HG02943 (cell line): Measurements from ENCODE around the gene FAM114A2.
"Not testable (repeated sequence)": the region's sequence is repeated elsewhere in the genome, so short reads cannot be mapped to it uniquely, and the experiment has no call there.

Source experiments
- ATAC-seq: cut with Tn5 transposase; IDR thresholded peaks from one replicate; pipeline ENCODE4 v1.9.1; 2021; ENCODE audit warnings: mild to moderate bottlenecking, low read depth, moderate library complexity; ENCODE audit not compliant: unreplicated experiment

The FAM114A2 gene

GRCh38 chr5:154038707-154039457, at the start of gene FAM114A2, which contains the start of gene MFAP3:
Gene FAM114A2 (minus strand): TSS chr5:154038910. CDS start chr5:154034953, 3,957 bp downstream.
Gene MFAP3 (plus strand): TSS chr5:154038967. CDS start chr5:154049723, 10,756 bp downstream.
- ATAC-seq: peak; percentile 99

- ATAC-seq: no peak
Measured at GRCh38 chr5:154087260-154087659, 48.5 kb upstream of the FAM114A2 start.

GRCh38 chr5:154086641-154087040, 47.9 kb upstream of the FAM114A2 start:
- ATAC-seq: no peak

GRCh38 chr5:154086146-154086545, 47.4 kb upstream of the FAM114A2 start:
- no peak for ATAC-seq

GRCh38 chr5:154084062-154084639, 45.4 kb upstream of the FAM114A2 start:
- no peak for ATAC-seq

GRCh38 chr5:154081246-154081645, 42.5 kb upstream of the FAM114A2 start:
- no peak for ATAC-seq

- ATAC-seq: no peak
Measured at GRCh38 chr5:154078272-154078671, 39.6 kb upstream of the FAM114A2 start.

GRCh38 chr5:154077696-154078095, 39.0 kb upstream of the FAM114A2 start:
- ATAC-seq: no peak

- no peak for ATAC-seq
Measured at GRCh38 chr5:154076240-154076922, 37.7 kb upstream of the FAM114A2 start.

GRCh38 chr5:154072414-154073171, 33.9 kb upstream of the FAM114A2 start:
- ATAC-seq: peak; percentile 93

- ATAC-seq: no peak
Measured at GRCh38 chr5:154071799-154072413, 33.2 kb upstream of the FAM114A2 start.

GRCh38 chr5:154069854-154070253, 31.1 kb upstream of the FAM114A2 start:
- not testable (repeated sequence) for ATAC-seq

- no peak for ATAC-seq
Measured at GRCh38 chr5:154065971-154066370, 27.3 kb upstream of the FAM114A2 start.

- no peak for ATAC-seq
Measured at GRCh38 chr5:154063372-154063771, 24.7 kb upstream of the FAM114A2 start.

GRCh38 chr5:154060606-154061005, 21.9 kb upstream of the FAM114A2 start:
- ATAC-seq: no peak

- no peak for ATAC-seq
Measured at GRCh38 chr5:154059583-154059982, 20.9 kb upstream of the FAM114A2 start.

- ATAC-seq: peak; percentile 71
Measured at GRCh38 chr5:154059039-154059430, 20.3 kb upstream of the FAM114A2 start.

- ATAC-seq: peak; percentile 62
Measured at GRCh38 chr5:154058055-154059038, 19.6 kb upstream of the FAM114A2 start.

- ATAC-seq: no peak
Measured at GRCh38 chr5:154055201-154055600, 16.5 kb upstream of the FAM114A2 start.
